C1 segment of cervical spinal cord (tissue), 14 donors: ENCODE measurements around the gene NTRK3.
"Not testable (repeated sequence)": the region's sequence is repeated elsewhere in the genome, so short reads cannot be mapped to it uniquely, and the experiment has no call there.

Source experiments
- DNase-seq, 14 donors: peaks; one replicate each; lab custom pipeline; 2025; lab: John Stamatoyannopoulos, UW

NTRK3 gene

GRCh38 chr15:87841426-87841998 lies 415.0 kb downstream of the NTRK3 start:
- peak in 2 of 14 donors; percentile 21 to 87 for DNase-seq

- not testable (repeated sequence) for DNase-seq
Observed at GRCh38 chr15:87835830-87836229, 420.7 kb downstream of the NTRK3 start.

GRCh38 chr15:87833333-87833732 lies 423.2 kb downstream of the NTRK3 start:
- DNase-seq = not testable (repeated sequence)

GRCh38 chr15:87829332-87830050 lies 427.0 kb downstream of the NTRK3 start:
- DNase-seq = no peak

GRCh38 chr15:87828608-87829007 lies 427.9 kb downstream of the NTRK3 start:
- DNase-seq = no peak

GRCh38 chr15:87827131-87827530 lies 429.4 kb downstream of the NTRK3 start:
- no peak for DNase-seq

GRCh38 chr15:87826119-87826747 lies 430.3 kb downstream of the NTRK3 start:
- peak in 1 of 14 donors; percentile 3 for DNase-seq

- DNase-seq = no peak
Observed at GRCh38 chr15:87818756-87819155, 437.8 kb downstream of the NTRK3 start.

- no peak for DNase-seq
Observed at GRCh38 chr15:87817553-87817952, 439.0 kb downstream of the NTRK3 start.

GRCh38 chr15:87816811-87817210 lies 439.7 kb downstream of the NTRK3 start:
- no peak for DNase-seq

- DNase-seq = no peak
Observed at GRCh38 chr15:87816016-87816415, 440.5 kb downstream of the NTRK3 start.
